WTC11 (cell line): ENCODE measurements around the gene COMMD10.

Source experiments
- AFF4 ChIP-seq: sonication (generic); formaldehyde crosslinking; IDR thresholded peaks from 2 replicates; pipeline ENCODE4 v1.8.1; 2023; ENCODE audit warnings: mild to moderate bottlenecking, missing genetic modification reagents, borderline replicate concordance
- CTCF ChIP-seq: fragments of 200-600 bp; IDR thresholded peaks from 2 replicates; pipeline ENCODE4 v1.8.0; 2022; ENCODE audit warnings: antibody characterized with exemption

GRCh38 chr5:116062352-116062751 lies 22.5 kb upstream of the COMMD10 start:
- TF ChIP-seq AFF4 (CRISPR knock-in tag) (no peak), CTCF (no peak)
